DMS 273 (cell line): ENCODE results near the gene CYBRD1.
"Not testable (repeated sequence)": the region's sequence is repeated elsewhere in the genome, so short reads cannot be mapped to it uniquely, and the experiment has no call there.

Experiments
- DNase-seq: peaks from one replicate; lab custom pipeline; 2025; ENCODE audit not compliant: unreplicated experiment; lab: John Stamatoyannopoulos, UW

Gene CYBRD1

GRCh38 chr2:171522052-171522787 lies at the start of gene CYBRD1:
Gene CYBRD1 (plus strand): TSS chr2:171522474. CDS start chr2:171522546, 72 bp downstream.
- DNase-seq = peak; percentile 80

DNA sequence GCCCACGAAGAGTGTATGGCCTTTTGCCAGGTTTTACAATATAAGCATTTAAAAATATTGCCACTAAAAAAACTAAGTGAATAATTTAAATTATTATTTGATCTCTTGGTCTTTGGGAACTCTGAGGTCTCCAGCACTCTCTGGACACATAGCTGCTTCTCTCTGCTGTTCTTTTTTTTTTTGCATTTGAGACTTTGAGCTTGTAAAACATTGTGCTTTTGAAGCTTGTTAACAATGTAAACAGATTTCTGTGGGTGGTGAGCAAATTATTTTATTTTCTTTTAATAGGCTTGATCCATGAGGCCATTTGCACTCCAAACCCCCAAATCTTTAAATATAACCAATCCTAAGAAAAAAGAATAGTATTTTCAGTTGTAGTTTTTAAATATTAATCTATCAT lies 46.3 kb upstream of the CYBRD1 start:
- no peak for DNase-seq

DNA sequence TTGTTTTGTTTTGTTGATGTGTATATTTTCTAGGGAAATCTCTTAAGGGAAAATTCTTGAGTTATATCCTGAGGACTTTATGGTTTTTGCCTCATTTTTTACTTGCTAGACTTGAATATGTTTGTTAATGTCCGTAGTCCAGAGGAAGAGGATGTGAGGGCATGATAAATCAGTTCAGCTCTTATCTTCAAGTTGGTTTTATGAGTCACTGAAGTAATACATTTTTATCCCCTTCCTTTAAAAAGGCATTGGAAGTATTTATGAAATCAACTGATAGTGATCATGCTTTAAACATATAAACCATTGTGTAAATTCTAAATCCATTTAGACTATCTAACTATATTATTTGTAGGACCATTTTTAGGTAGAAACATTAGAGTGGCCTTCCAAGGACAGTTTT lies 43.9 kb upstream of the CYBRD1 start:
- DNase-seq = no peak

DNA sequence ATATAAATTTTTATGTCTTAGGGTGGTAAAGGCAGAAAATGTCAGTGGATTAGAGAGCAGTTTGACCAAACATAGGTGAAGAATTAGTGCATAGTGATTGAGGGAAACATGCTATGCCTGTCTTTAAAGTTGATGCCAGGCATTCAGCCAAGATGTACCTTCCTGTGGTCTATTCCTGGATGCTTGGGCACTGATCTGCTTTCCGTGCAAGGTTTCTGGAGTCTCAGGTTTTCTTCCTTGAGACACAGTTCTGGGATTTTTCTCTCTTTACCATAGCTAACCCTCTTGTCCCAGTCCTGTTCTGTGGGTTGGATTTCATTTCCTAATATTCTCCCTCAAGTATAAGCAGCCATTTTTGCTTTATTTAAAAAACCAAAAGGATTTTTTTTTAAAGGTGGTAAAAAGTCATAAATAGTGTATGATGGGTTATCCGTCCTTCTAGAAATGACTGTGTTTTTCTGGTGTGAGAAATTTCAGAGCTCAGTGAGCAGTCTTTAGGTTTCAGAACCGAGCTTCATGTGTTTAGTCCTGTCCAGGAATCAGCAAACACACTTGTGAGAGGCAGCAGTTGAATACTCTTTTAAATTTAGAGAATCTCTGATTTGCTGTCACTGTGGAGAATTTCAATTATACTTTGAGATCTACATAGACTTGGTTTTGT lies 43.0 kb upstream of the CYBRD1 start:
- DNase-seq = no peak

- DNase-seq = no peak
These were observed 41.4 kb upstream of the CYBRD1 start for GRCh38 chr2:171480908-171481307.

- DNase-seq = no peak
These were observed 40.0 kb upstream of the CYBRD1 start for GRCh38 chr2:171482308-171482707.

DNA sequence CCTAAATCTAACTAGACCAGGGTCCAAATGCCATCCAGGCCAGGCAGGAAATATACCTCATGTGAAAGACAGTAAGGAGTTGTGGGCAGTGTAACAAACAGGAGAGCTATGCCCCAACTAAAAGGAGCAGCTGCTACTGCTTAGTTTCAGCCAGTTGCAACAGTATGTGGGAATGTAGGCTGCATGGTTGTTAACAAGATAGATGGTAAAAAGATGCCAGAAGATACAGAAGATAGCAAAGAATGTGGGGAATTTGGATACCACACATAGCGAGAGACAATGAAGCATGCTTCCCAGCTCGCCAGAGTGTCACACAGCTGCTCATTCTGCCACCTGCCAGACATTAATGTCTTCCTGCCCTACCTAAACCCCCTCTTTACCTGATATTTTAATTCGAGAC lies 39.4 kb upstream of the CYBRD1 start:
- DNase-seq = no peak

DNA sequence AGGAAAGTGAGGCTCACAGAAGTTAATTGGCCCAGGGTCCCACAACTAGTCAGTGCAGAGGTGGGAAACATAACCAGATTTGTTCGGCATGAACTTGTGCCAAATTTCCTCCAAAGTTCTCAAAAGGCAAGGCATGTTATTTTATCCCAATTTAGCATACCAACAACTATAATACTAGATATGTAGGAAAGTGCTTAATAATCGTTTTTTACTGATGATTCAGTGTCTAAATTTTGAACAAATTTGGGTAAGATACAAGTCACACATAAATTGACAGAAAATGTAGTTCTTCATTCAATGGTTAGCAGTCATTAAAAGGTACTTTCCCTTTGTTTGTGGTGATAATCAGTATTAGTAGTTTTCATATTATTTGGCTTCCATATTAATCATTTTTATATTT lies 38.5 kb upstream of the CYBRD1 start:
- DNase-seq = no peak

DNA sequence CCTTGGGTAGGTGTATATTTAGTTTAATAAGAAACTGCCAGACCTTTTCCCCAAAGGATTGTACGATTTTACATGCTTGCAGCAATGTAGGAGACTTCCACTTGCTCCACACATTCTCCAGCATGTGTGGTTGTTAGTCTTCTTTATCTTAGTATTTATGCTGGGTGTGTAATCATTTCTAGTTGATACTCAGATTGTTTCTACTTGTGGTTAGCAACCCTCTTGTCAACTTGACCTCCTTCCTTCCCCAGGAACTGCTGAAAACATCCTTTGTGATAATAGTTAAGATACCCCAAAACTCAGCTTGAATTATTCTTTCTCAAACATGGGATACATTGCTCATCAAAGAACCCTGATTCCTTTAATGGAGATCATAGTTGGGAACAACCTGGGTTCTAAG lies 37.2 kb upstream of the CYBRD1 start:
- DNase-seq = no peak

- no peak for DNase-seq
These were observed 35.1 kb upstream of the CYBRD1 start for GRCh38 chr2:171487201-171487600.

DNA sequence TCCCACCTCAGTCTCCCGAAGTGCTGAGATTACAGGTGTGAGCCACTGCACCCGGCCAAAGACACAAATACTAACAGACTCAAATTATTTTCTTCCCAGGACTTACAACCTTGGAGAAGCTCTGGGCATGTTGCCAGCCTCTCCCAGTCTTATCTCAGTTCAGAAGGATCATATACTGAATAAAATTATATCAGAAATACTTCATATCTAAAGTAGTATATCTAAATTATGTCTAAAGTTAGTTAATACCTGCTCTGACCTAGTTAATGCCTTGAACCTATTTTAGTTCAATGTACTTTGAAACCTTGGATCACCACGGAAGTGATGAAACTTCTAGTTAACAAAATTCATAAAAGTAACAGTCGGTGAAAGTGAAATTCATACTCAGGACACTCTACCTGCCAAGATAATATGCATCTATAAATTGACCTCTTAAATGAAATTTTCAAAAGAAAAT lies 34.4 kb upstream of the CYBRD1 start:
- no peak for DNase-seq

- DNase-seq = no peak
These were observed 31.7 kb upstream of the CYBRD1 start for GRCh38 chr2:171490577-171490976.

GRCh38 chr2:171491292-171491691 lies 31.0 kb upstream of the CYBRD1 start:
- no peak for DNase-seq

GRCh38 chr2:171492664-171493063 lies 29.6 kb upstream of the CYBRD1 start:
- DNase-seq = no peak

- DNase-seq = not testable (repeated sequence)
These were observed 24.6 kb upstream of the CYBRD1 start for GRCh38 chr2:171497664-171498063.

DNA sequence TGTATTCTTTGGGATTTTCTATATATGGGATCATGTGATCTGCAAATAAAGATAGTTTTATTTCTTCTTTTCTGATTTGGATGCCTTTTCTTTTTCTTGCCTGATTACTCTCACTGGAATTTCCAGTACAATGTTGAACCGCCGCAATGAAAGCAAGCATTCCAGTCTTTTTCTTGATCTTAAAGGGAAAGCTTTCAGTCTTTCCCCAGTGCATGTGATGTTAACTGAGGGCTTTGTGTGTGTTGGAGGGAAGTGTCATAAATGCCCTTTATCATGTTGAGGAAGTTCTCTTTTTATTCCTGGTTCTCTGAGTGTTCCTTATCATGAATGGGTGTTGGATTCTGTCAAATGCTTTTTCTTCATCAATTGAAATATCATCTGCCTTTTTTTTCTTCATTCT lies 16.9 kb upstream of the CYBRD1 start:
- no peak for DNase-seq

DNA sequence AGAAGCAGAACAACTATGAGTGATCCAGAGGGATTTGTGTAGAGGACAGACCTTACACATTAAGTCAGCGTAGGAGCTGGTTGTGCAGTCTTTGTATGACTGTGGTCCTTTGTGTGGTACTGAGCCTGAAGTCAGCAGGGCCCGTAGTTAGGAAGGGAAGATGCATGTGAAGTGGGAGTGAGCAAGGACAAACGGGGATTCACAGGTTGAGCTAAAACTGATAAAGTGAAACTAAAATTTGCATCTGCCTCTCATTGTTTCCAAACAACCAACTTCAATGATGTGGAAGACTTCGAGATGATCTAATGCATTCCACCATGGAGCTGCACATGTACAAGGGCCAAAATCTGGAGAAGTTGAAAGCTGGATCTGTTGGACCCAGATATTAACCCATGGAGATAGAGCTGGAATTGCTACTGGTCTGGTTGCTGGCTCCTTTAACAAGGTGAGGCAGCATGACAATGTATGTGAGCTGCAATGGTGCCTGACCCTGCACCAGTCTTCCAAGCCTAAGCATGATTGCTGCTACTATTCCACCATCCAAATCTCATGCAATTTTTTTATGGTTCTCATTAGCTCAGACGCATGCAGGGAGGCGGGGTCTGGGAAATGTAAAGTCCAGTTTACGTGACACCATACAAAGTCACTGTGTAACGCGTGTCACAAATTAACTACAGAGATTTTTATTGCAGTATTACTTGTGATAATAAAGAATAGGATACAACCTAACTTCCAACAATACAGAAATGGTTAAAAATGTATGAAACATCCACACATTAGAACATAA lies 12.1 kb upstream of the CYBRD1 start:
- no peak for DNase-seq

GRCh38 chr2:171512014-171512413 lies 10.3 kb upstream of the CYBRD1 start:
- DNase-seq = no peak

DNA sequence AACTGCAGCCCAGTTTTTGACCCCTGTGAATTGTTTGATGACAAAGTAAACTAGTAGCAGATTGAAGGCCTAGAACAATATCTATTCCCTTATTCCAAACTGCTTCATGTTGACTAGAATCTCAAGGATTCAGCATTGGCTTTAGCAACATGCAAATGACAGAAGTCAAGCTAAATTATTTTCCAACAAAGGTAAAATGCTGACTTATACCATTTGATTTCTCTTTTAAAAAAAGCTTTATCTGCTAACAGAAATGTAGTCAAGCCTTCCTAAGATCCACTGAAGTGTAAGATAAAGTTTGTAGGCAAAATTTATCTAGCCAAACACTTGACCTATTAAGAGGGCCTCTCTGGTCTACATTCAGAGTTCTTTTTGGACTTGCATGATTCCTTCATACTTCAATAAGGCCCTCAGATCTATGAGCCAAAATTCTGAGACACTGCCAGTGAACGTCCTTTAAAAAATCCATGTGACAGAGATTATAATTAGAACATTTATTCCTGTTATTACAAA lies 9.5 kb upstream of the CYBRD1 start:
- no peak for DNase-seq

DNA sequence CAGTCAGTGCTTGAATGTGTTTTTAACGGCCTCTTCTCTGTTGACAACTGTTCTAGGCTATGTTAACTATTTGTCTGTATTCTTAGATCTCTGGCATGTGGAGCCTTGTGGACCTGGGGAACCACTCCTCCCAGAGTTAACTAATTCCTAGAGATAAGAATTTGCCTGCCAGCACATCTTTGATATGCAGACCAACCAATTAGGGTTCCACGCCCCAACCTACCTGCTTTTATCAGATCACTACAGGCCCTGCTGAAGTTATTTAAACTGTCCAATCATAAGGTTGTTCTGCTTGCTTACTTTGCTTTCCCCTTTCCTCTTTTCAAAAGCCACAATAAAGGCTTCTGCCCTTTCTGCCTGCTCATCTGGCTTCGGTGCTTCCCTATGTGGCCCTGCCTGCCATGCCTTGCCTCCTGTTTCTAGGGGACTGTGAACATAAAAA lies 8.5 kb upstream of the CYBRD1 start:
- no peak for DNase-seq

- DNase-seq = no peak
These were observed 7.2 kb upstream of the CYBRD1 start for GRCh38 chr2:171514908-171515582.
